ENCODE measurements around the gene CHID1. TPM values are rescaled to one million over a fixed set of nuclear protein-coding genes. Genes with fewer than 3 reads are reported as not detected.

The CHID1 gene
- total RNA-seq, 1 donor: 42.3 TPM

GRCh38 chr11:825366-826226, 85.0 kb downstream of the CHID1 start:
- no peak overlapping the region for H3K4me3 ChIP-seq (ENCODE audit: low read depth, low read length)
- no peak for TF ChIP-seq CTCF (IDR thresholded peaks at IDR 0.05; ENCODE audit: insufficient read depth, low read depth, low read length)
- no peak for DNase-seq (ENCODE audit: low read depth)

- H3K4me3 ChIP-seq (ENCODE audit: low read depth, low read length): no peak overlapping the region
- no peak for TF ChIP-seq CTCF (IDR thresholded peaks at IDR 0.05; ENCODE audit: insufficient read depth, low read depth, low read length)
- no peak for DNase-seq (ENCODE audit: low read depth)
Measured at GRCh38 chr11:824942-825341, 85.7 kb downstream of the CHID1 start.

GRCh38 chr11:824292-824880, 86.2 kb downstream of the CHID1 start:
- TF ChIP-seq CTCF (IDR thresholded peaks at IDR 0.05; ENCODE audit: insufficient read depth, low read depth, low read length): no peak
- DNase-seq (ENCODE audit: low read depth): no peak

GRCh38 chr11:823441-824291, 86.9 kb downstream of the CHID1 start:
- DNase-seq (ENCODE audit: low read depth): no peak
- TF ChIP-seq CTCF (IDR thresholded peaks at IDR 0.05; ENCODE audit: insufficient read depth, low read depth, low read length): no peak
- no peak overlapping the region for H3K4me3 ChIP-seq (ENCODE audit: low read depth, low read length)

More at GRCh38 chr11:824292-824880, 86.2 kb downstream of the CHID1 start:
- no peak overlapping the region for H3K4me3 ChIP-seq (ENCODE audit: low read depth, low read length)

- TF ChIP-seq CTCF (IDR thresholded peaks at IDR 0.05; ENCODE audit: insufficient read depth, low read depth, low read length): no peak
- DNase-seq (ENCODE audit: low read depth): no peak
- no peak overlapping the region for H3K4me3 ChIP-seq (ENCODE audit: low read depth, low read length)
Measured at GRCh38 chr11:821512-822371, 88.9 kb downstream of the CHID1 start.

Measured in fibroblast of villous mesenchyme (primary cell).